ENCODE results near the gene RADIL. TPM values are rescaled to one million over a fixed set of nuclear protein-coding genes. Genes with fewer than 3 reads are reported as not detected.

Gene RADIL
- total RNA-seq, 1 donor from 2014 or later, result 2.1 TPM

GRCh38 chr7:4834601-4835397 is 48.7 kb downstream of the RADIL start:
- Mint-ChIP-seq H3K4me1 (ENCODE audit: unreplicated experiment) (peaks cover 13% of the 10 kb centered on the region), H3K27ac (ENCODE audit: unreplicated experiment) (no peak overlapping the region), H3K36me3 (ENCODE audit: unreplicated experiment) (peaks cover 2% of the 10 kb centered on the region), H3K27me3 (ENCODE audit: unreplicated experiment) (no peaks in the 10 kb centered on the region), H3K4me3 (ENCODE audit: unreplicated experiment) (no peak overlapping the region), H3K9me3 (ENCODE audit: unreplicated experiment) (no peaks in the 10 kb centered on the region)
- TF ChIP-seq, protein P1, sequence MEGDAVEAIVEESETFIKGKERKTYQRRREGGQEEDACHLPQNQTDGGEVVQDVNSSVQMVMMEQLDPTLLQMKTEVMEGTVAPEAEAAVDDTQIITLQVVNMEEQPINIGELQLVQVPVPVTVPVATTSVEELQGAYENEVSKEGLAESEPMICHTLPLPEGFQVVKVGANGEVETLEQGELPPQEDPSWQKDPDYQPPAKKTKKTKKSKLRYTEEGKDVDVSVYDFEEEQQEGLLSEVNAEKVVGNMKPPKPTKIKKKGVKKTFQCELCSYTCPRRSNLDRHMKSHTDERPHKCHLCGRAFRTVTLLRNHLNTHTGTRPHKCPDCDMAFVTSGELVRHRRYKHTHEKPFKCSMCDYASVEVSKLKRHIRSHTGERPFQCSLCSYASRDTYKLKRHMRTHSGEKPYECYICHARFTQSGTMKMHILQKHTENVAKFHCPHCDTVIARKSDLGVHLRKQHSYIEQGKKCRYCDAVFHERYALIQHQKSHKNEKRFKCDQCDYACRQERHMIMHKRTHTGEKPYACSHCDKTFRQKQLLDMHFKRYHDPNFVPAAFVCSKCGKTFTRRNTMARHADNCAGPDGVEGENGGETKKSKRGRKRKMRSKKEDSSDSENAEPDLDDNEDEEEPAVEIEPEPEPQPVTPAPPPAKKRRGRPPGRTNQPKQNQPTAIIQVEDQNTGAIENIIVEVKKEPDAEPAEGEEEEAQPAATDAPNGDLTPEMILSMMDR (IDR thresholded peaks at IDR 0.05), result no peak
- DNase-seq (ENCODE audit: extremely low spot score, unreplicated experiment), result no peak

DNA sequence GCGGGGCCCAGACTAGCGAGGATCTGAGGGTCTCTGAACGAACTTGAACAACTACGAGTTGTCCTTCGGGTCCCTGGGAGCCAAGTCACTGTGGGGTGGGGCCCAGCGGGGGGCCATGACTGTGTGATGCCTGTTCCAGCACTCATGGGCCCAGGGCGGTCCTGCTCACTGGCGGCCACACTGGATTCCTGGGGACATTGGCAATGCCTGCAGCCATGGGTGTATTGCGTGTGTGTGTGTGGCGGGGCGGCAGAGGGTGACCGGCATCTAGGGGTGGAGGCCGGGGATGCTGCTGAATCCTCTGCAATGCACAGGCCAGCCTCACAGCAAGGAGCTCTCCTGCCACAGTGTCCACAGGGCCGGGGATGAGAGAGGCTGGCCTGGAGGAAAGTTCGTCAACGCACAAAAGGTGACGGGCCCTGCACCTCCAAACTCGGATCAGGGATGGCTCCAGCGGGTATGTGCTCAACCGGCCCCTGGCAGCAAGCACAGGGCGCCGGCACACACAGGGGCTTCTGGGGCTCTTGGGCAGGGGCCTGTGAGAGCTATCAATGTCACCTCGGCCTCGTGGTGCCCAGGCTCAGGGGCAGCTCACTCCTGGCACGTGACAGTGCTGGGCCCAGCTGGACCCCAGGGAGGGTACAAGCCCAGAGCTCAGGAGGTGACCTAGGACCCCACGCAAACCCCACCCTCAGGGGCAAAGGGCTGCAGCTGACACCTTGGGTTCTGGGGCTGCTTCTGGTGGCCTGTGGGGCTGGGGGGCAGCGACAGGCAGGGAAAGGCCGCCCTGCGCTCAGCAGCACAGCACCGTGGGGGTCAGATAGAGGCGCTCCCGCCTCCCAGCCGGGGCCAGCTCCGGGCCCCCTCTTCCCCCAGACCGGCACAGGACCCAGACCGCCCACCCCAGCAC is 49.6 kb downstream of the RADIL start:
- TF ChIP-seq, protein P1 (IDR thresholded peaks at IDR 0.05), result no peak

DNA sequence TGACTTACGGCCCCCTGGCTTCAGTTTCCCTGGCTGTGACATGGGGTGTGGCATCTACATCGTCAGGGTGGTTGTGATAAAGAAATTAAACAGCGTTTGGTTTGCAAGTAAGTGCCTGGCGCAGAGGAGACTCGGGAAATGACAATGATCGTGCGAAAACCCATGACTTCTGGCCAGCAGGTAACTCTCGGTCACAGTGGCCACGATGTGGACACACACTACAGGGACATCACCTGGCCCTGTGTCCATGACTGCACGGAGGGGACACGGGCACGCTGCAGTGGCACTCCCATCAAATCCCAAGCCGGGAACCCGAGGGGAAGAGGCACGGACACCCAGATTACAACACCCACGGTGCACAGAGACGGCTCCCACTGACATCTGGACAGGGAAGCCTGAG is 50.3 kb downstream of the RADIL start:
- Mint-ChIP-seq H3K9me3 (ENCODE audit: unreplicated experiment) (no peaks in the 10 kb centered on the region), H3K4me1 (ENCODE audit: unreplicated experiment) (peaks cover 13% of the 10 kb centered on the region), H3K36me3 (ENCODE audit: unreplicated experiment) (peaks cover 2% of the 10 kb centered on the region), H3K27me3 (ENCODE audit: unreplicated experiment) (no peaks in the 10 kb centered on the region), H3K27ac (ENCODE audit: unreplicated experiment) (no peak overlapping the region), H3K4me3 (ENCODE audit: unreplicated experiment) (no peak overlapping the region)
- TF ChIP-seq, protein P1 (IDR thresholded peaks at IDR 0.05), result no peak
- DNase-seq (ENCODE audit: extremely low spot score, unreplicated experiment), result no peak

More for the DNA sequence above, 49.6 kb downstream of the RADIL start:
- DNase-seq (ENCODE audit: extremely low spot score, unreplicated experiment), result no peak
- Mint-ChIP-seq H3K36me3 (ENCODE audit: unreplicated experiment) (peaks cover 2% of the 10 kb centered on the region), H3K9me3 (ENCODE audit: unreplicated experiment) (no peaks in the 10 kb centered on the region), H3K4me1 (ENCODE audit: unreplicated experiment) (peaks cover 13% of the 10 kb centered on the region), H3K27ac (ENCODE audit: unreplicated experiment) (no peak overlapping the region), H3K27me3 (ENCODE audit: unreplicated experiment) (no peaks in the 10 kb centered on the region), H3K4me3 (ENCODE audit: unreplicated experiment) (no peak overlapping the region)

- Mint-ChIP-seq H3K9me3 (ENCODE audit: unreplicated experiment) (no peaks in the 10 kb centered on the region), H3K27ac (ENCODE audit: unreplicated experiment) (no peak overlapping the region), H3K4me1 (ENCODE audit: unreplicated experiment) (peaks cover 12% of the 10 kb centered on the region)
These were observed 50.8 kb downstream of the RADIL start for GRCh38 chr7:4832711-4833110.

More at GRCh38 chr7:4832711-4833110, 50.8 kb downstream of the RADIL start:
- Mint-ChIP-seq H3K36me3 (ENCODE audit: unreplicated experiment) (peaks cover 2% of the 10 kb centered on the region), H3K27me3 (ENCODE audit: unreplicated experiment) (no peaks in the 10 kb centered on the region), H3K4me3 (ENCODE audit: unreplicated experiment) (no peak overlapping the region)
- TF ChIP-seq, protein P1 (IDR thresholded peaks at IDR 0.05), result no peak
- no peak for DNase-seq (ENCODE audit: extremely low spot score, unreplicated experiment)

All from osteocyte (in vitro differentiated cells).